Activated CD8-positive, alpha-beta memory T cell treated with anti-CD3 and anti-CD28 coated beads, Interleukin-2, amount 50 U/mL, for 1 hour (primary cell): ENCODE measurements around the gene PRPF19.
"Not testable (repeated sequence)": the region's sequence is repeated elsewhere in the genome, so short reads cannot be mapped to it uniquely, and the experiment has no call there.

ENCODE experiments used
- DNase-seq: peaks from one replicate; pipeline ENCODE4 v3.0.0-alpha.2; 2020; ENCODE audit errors: extremely low read depth

PRPF19 gene

DNA sequence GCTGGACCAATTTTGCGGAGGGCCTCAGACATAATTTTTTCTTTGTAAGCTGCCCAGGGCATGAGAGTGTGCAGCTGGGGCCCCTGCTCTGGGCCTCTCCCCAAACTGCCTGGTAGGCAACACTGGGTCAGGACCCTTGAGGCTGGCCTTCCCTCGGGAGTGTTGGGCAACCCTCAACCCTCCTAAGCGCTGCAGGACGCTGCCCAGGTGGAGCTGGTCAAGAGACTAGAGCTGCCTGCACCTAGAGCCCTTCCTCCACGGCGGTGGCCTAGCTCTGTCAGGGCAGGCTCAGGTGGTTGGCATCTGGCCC is 17.4 kb upstream of the PRPF19 start:
- no peak for DNase-seq

DNA sequence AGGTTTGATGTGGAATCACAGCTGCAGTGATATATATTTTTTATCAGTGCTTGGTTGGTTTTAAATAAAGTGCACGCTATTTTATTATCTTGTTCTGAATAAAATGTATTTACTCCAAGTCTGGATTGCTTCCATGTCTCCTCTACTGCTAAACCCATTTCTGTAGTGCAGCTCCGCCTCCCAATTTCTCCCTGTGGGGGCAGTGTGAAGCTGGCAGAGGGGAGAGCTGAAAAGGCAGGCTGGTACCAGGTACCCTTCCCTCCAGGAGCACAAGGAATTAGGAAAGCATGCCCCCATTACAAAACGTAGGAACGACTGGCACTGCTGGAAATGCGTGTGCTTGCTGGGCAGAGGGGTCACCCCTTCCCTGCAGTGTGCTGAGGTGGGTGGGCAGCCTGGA is 16.9 kb upstream of the PRPF19 start:
- no peak for DNase-seq

DNA sequence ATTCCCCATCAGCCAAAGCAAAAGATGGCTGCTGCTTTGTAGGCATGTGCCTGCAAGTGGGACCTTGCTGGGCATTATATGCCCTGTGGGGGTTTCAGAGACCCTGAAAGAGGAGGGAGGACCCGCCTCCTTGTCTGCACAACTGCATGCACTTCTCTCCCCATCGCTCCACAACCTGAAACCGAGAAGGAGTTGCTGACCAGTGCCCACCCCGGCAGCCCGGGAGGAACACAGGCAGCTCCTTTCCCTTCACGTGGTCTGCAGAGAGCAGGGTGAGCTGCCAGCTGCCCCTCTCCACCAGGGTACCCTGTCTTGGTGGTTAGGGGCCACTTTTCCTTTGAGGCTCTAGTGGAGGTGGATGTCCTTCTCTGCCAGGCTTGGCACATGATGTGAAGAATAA is 16.5 kb upstream of the PRPF19 start:
- no peak for DNase-seq

DNA sequence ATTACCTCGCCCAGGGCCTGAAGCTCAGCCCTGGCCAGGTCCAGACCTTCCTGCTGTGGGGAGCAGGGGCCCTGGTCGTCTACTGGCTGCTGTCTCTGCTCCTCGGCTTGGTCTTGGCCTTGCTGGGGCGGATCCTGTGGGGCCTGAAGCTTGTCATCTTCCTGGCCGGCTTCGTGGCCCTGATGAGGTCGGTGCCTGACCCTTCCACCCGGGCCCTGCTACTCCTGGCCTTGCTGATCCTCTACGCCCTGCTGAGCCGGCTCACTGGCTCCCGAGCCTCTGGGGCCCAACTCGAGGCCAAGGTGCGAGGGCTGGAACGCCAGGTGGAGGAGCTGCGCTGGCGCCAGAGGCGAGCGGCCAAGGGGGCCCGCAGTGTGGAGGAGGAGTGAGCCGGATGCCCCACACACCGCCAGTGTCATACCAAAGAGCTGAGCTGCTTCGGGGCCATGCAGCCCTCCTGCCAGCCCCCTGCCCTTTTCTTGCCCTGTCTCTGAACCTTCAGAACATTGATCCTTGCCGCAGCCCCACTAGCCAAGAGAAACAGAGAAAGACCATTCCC is 15.5 kb upstream of the PRPF19 start:
- DNase-seq = no peak

DNA sequence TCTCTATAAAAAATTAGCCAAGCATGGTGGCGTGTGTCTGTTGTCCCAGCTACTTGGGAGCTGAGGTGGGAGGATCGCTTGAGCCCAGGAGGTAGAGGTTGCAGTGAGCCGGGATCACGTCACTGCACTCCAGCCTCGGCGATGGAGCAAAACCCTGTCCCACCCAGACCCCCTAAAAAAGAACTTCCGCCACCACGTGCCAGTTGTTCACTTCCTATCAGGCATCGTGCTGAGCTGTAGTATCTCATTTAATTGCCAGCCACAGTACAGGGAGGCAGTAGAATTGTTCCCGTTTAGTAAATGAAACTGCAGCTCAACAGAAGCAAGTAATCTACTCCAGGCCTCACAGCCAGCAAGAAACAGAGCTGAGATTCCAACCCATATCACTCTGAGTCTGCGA is 14.9 kb upstream of the PRPF19 start:
- no peak for DNase-seq

DNA sequence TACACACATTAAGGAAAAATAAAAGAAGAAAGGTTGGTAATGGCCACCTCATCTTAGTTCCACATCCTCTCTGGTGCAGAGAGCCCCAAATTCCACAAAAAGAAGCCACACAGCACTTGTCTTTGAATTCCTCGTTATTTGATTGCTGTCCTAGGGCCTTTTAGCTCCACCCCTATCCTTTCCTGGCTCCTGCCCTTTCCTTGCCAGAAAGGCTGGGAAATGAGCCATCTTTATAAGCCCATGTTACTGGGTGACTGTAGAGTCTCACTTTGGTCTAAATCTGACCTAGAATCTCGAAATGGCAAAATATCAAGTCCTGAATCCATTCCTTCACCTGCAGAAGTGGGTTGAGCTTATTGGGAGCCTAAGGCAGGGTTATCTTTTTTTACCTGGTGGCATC is 13.6 kb upstream of the PRPF19 start:
- no peak for DNase-seq

DNA sequence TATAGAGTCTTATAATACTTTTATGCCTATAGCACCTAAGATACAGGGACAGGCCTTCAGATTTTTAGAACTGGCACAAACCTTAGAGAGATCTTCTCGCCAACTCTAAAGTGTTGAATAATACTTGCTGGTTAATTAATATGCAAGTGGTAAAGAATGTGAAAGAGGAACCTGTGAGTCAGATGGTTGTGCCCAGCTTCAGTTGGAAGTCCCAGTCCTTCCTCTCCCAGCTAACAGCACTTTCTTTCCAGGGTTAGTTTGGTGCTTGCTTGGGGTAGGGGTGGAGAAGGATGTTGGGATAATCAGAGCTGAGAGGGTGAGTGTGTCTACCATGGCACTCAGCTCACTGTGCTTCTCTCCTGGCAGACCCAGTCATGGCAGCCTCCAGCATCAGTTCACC is 12.9 kb upstream of the PRPF19 start:
- no peak for DNase-seq

DNA sequence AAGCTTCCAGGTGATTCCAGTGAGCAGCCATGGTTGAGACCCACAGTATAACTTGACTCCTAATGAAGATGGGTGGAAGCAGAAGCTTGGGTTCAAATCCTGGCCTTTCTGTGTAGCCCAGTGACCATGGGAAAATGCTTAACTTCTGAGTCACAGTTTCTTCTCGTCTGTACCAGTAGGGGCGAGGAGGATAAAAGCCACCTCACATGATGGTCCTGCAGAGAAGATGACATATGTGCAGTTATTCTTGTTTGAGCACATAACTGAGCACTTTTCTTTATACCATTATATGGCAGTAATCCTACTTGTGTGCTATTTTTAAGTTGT is 12.5 kb upstream of the PRPF19 start:
- no peak for DNase-seq

DNA sequence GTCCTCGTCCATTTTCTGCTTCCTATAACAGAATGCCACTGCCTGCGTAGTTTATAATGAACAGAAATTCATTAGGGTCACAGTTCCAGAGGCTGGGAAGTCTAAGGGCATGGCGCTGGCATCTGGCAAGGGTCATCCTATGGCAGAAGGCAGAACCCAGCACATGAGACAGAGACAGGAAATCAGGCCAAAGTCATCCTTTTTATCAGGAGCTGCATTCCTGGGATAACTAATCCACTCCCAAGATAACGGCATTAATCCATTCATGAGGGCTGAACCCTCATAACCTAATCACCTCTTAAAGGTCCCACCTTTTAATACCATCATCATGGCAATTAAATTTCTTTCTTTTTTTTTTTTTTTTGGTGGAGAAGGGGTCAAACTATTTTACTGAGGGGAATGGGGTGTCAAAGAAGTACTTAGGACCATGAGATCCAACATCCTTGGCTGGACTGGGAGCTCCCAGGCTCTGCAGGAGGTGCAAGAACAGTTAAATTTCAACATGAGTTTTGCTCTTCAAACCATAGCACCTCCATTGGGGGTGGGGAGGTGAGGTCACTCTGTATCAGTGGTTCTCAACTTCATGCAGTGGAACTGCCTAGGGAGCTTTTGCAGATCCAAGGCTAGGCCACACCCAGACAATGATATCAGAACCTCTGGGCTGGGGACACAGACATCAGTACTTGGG is 12.0 kb upstream of the PRPF19 start:
- no peak for DNase-seq

DNA sequence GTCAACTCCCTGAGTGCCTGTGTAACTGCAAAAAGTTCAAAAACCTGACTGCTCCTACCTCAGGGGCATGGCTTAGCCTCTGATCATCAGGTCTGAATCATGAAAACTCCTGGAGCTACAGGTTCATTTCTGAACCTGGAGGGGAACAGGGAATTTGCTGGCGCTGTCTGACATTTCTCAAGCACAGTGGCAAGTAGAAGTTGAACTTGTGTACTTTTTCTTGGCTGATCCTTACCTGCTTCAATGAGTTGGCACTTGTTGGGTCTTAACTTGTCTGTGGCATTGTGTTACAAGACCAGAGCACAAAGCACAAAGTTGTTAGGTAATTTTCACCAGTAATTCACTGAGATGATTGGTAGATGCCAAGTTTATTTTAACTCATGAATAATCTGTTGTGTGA is 10.9 kb upstream of the PRPF19 start:
- DNase-seq = no peak

DNA sequence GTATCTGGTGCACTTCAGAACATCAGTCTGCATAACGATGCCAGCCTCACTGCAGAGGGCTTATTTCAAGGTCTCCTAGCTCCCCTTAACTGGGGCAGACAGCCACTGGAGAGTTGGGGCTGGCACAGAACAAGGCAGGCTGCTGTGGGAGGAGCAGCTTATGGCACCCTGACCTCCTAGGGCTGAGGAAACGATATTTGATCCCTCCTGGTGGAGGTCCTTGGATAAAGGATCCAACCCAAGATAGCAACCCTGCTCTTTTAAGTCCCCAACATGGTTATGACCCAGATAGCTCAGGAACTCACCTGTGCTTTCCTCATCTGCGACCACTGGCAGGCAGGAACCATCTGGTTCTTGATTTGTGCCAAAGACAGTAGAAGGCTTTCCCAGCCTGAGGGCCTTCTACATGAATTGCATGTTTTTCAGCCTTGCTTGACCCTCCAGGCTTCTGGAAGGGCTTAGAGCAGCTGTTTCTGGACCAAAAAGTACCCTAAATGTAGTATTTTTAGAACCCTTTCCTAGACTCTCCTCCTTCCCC is 10.4 kb upstream of the PRPF19 start:
- no peak for DNase-seq

DNA sequence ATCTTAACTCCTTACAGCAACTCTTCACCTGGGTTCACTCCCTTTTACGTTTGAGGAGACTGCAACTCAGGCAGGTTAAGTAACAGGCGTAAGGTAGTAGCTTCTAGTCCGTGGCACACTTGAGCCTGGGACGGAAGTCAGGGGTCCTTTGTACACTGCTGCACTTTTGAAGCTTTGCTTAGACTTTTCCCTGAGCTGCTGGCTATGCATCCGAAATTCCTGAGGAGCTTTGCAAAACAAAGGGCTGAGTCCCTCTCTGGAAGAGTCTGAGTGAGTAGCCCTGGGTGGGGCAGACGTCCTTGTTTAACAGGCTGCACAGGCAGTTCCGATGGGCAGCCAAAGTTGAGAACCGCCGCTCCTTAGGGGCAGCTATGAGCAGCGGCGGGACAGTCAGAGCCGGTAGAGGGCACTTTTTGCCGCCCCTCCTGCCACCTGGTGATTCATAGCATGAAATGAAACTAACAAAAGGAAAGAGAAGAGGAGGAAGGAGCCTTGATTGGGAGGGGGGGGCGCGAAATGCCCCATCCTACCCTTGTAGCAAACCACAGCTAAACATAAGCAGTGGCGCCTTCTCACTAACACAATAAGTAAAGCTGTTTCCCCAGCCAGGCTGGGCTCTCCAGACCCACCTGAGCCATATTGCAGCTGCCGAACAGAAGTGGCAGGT is 9.0 kb upstream of the PRPF19 start:
- DNase-seq = peak; percentile 41

DNA sequence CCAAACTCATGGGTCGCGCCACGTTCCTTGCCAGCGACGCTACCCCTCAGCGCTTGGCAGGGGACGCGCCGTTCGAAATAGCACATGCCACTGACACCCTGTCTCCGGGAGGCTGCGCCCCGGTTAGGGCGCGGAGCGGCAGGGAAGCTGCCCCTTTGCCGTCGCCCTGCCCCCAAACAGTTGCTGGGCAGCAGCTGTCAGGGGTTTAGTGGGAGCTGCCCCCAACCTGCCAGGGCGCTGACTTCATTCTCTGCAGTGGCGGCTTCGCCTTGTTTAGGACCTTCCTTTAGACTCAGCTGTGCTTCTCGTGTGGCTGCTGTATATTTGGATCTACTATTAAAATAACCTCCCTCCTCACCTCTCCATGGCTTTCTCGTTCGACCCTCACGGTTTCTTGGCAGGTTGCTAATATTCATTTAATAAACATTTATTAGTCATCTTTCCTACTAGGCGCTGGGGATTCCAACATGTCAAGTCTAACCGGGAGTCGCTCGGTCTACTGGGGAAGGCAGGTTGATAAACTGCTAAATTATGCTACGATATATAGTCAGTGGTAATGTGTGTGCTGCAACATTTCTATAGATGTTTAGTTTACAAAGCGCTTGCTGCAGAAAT is 8.4 kb upstream of the PRPF19 start:
- no peak for DNase-seq

DNA sequence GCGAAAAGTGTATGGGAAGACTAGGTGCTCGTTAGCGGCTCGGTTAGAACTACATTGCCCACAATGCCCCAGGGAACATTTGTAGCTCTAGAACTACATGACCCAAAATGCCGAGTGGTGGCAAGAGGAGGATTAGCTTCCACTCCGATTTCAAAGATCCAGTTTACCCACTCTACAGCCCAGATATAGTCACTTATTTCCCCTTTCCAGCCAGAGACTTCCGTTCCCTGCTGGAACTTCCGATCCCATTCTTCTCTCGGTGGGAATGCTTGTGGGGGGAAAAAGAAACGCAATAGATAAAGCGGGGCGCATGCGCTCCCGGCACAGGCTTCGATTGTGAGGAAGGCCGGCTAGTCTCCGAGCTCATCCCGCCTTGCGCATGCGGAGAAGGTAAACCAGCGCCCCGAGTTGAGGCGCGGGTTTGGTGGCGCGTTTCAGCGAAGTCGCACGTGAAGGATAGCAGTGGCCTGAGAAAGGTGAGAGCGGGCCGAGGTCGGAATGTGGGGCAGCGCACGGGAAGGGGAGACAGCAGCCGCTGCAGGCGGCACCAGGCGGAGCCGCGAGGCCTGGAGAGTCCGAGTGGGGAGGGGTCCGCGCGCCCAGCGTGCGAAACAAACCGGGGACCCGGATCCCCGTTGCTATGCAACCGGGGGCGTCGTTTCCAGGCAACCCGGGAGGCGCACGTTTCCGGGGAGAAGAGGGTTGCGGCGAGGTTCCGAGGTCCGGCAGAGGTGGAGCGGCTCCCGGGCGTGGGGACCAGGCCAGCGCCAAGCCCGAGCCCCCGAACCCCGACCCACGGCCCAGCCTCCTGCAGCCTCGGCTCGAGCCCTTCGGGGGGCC is 7.6 kb upstream of the PRPF19 start, which contains the start of gene TMEM109:
TSS of gene TMEM109 (plus strand) at position 366 of the 840 bp plus-strand sequence. CDS start 5,536 bp downstream, outside the sequence.
- DNase-seq = peak; percentile 70

DNA sequence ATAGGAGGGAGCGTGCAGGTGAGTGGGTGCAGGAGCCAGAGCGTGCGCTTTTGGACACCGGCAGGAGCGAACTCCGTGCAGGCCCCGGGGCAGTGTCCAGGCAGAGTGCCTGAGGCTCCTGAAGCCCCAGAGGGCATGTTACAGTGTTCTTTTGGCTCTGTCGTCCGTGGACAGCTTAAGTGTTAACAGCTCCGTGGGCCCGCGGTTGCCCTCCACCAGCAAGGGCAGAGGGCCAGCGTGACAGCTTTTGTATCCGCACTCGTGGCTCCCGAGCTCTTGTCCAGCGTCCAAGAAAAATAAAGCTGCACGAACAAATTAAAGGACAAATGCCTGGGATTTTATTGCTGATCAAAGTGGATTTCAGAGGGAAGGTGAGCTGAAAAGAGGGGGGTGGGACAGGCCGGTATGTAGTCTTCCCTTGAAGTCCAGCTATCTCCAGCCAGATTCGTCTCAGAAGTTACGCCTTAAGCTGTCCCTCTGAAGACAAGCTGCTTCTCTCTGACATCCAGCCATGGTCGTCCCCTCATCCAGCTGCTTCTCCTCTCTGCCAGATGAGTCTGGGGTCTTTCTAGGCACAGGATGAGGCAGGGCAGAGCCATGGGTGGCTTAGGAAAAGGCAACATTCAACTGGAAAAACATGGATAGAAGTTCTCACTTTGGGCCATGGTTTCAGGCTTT is 6.6 kb upstream of the PRPF19 start:
- DNase-seq = no peak

DNA sequence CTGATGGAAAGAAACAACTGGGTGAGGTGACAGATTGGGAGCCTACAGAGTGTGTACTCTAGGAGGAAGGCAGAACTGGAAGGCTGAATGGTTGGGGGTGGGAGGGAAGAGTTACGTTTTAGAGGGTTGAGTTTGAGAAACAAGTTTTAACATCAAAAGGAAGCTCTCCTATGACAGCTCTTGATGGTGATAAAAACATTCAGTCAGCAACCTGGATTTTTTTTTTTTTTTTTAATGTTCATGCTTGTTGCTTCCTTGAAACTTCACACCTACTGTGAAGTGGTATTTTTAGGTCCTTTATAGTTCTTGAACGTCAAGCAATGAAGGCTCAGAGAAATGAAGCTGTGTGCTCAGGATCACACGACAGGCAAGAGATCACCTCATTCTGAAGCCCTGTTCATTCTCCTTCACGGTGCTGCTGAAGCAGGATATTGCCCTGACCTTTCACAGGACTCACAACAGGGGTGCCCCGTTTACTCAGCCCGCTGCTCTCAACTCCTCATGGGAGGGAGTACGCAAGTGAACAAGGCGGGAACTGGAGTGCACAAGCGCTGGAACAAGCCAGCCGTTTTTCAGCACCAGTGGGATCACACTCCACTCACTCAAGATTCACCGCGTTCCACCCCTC is 6.0 kb upstream of the PRPF19 start:
- no peak for DNase-seq

DNA sequence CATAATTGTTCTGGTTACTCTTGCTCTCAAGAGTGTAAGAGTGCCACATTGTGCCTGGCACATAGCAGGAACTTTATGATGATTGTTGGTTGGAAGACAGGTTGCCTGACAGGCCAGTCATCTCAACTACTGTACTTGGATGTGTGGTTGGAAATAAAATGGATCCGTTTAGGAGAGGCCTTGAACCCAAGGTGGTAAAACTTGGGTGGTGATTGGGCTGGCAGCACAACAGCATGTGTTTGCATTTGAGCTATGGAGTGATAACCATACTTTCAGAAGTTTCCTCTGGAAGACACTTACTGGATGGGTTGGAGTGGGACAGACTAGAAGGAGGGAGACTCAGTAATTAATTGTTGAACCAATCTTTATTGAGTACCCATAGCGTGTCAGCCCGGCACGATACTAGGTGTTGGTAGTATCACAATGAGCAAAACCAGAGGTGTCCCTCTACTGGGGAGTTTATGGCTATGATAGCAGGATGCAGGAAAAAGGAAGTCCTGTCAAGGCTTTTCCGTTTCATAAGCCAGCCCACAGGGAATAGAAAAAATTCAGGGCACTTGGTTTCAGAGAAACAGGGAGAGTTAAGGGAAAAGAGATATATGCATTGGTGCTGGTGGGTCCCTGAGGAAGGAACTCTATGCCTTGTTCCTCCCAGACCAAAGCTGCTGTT is 4.5 kb upstream of the PRPF19 start:
- DNase-seq = no peak

DNA sequence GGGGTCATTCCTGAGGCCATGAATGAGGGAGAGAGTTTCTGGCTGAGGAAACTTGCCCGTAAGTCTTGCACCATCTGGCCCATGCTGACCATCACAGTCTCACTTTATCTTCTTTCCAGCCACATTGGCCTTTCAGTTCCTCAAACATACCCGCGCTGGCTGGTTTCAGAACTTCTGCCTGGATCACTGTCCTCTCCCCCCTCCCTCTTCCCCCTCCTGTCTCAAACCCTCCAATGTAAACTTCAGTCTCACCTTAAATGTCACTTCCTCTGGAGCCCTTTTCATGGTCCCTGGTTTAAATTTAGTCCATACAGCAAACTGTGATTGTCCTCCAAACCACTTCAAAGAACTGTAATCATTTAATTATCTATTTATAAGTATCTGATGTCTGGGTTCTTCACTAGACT is 3.9 kb upstream of the PRPF19 start:
- no peak for DNase-seq

DNA sequence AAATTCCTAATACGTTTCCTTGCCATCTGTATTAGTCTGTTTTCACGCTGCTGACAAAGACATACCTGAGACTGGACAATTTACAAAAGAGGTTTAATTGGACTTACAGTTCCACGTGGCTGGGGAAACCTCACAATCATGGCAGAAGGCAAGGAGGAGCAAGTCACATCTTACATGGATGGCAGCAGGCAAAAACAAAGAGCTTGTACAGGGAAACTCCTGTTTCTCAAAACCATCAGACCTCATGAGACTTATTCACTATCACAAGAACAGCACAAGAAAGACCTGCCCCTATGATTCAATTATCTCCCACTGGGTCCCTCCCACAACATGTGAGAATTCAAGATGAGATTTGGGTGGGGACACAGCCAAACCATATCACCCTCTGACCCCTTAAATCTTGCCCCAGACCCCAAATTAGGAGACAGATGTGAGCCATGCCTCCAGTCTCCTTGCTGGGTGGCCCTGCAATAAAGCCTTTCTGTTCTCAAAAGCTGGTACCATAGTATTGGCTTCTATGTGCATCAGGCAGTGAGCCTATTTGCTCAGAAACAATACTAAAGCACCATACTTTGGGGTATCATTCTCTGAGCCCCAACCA is 3.4 kb upstream of the PRPF19 start:
- DNase-seq = not testable (repeated sequence)

DNA sequence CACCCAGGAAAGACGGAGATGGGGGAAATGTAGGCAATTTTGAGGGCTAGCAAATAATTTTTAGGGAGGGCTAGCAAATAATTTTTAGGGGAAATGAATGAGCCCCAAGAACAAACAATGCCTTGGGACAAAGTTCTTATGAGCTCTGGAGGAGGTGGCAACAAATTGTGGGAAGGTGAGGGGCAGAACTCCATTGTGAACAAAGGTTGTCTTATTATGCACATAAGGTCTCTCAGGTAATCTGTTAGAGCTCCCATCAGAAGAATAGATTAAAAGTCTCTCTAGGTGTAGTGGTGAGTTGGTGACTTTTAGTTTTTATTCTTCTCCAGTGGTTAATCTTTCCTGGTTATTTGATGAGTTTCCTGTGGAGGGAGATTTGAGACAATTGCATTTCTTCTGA is 2.4 kb upstream of the PRPF19 start:
- no peak for DNase-seq
